Measurements from ENCODE around the gene CD200R1L.
"Not testable (repeated sequence)": the region's sequence is repeated elsewhere in the genome, so short reads cannot be mapped to it uniquely, and the experiment has no call there.

CD200R1L gene, protein sequence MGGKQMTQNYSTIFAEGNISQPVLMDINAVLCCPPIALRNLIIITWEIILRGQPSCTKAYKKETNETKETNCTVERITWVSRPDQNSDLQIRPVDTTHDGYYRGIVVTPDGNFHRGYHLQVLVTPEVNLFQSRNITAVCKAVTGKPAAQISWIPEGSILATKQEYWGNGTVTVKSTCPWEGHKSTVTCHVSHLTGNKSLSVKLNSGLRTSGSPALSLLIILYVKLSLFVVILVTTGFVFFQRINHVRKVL

DNA sequence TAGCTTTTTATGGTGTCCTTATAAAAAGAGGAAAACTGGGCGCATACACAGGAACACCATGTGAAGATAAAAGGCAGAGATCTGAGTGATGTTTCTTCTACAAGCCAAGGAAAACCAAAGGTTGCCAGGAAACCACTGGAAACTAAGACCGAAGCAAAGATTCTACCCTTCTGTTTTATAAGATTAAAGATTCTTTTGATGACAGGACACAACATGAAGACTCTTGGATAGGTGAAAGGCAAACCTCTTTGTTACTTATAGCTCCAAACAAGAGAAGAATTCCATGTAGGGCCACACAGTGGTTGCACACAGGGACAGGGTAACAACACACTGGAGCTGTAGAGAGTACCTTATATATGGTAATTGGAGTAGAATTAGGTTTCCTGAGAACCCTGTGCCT is at the start of gene CD200R1L:
CD200R1L (minus strand) TSS at position 101 of the 400 bp plus-strand sequence. CDS start 17,497 bp downstream, outside the sequence.
- no peak for DNase-seq

DNA sequence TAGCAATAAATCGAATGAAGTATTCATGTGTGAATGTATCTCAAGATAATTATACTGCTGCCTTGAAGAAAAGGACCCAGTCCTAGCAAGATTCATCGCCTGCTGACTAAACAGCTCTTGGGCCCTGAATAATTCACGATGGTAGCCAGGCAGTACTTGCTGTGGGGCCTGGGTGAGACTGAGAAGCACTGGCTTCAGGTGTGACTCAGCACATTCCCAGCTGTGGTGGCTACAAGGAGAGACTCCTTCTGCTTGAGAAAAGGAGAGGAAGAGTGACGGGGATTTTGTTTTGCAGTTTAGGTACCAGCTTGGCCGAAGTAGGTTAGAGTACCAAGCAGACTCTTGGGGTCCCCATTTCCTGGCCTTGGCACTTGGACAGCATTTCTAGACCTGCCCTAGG is 47.6 kb upstream of the CD200R1L start:
- DNase-seq: no peak

DNA sequence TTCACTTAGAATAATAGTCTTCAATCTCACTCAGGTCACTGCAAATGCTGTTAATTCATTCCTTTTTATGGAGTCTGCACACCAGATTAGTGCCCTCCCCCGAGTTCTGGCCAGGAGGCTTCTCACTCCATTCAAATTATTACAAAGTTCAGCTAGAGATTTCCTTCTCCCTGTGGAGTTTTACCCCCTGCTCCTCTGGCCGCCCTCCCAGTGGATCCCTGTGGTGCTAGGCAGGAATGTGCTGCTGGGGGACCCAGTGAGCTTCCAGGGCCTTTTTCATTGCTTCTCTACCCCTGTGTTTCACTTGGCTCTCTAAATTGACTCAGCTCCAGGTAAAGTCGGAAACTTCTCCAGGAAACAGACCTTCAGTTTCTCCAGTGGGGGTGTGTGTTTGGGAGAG is 42.7 kb upstream of the CD200R1L start:
- no peak for DNase-seq

DNA sequence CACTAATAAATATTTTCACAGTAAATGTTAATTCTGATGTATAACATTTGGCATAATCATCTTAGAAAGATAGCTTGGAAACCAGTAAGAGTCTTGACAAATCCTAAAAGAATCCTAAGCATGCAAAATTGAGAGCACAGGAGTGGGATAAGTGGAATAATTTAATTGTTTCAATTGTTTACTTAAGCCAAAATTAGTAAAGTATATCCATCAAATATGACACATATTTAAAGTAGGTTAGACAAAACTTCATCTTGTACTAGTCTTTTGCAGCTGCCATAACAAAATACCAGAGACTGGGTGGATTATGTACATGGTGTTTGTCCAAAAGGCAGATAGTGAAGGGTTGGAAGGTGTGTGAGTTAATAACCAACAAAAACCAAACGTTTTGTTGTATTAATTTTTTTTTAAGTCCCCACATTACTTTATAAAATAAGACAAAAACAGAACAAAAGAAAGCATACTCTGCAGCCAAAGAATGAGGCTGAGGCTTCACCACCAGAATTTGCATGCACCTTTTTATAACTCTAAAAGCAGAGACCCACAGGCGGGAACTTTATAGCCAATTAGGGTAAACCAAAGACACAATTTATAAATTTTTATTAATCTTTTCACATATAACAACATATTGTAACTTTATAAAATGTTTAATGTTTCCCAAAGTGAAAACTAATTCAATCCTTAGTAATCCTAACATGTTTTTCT is 41.9 kb upstream of the CD200R1L start:
- DNase-seq: peak in 1 of 2 experiments; percentile 20

DNA sequence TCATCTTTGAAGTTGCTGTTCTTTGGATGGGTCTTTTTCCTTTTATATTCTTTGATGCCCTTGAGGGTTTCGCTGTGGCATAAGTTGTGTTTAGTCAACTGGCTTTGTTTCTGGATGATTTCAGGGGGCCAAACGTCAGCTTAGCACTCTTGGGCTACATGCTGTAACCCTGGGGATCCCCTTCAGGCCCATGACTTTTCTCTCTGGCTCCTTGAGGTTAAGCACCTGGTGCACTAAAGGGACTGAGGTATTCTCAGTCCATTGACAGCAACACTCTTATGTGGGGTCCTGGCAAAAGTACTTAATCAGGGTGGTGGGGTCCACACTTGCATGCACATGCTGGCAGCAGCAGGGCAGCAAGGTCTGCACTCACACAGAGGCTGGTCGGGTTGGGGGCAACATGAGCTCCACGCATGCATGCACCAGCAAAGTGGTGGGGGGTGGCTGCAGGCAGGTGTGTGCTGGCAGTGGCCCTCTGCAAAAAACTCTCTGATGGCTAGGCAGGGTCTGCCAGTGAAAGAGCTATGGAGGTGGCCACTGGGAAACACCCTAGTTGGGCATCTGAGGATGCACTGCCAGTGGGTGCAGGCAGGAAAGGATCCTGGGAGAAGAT is 38.1 kb upstream of the CD200R1L start:
- DNase-seq: no peak

DNA sequence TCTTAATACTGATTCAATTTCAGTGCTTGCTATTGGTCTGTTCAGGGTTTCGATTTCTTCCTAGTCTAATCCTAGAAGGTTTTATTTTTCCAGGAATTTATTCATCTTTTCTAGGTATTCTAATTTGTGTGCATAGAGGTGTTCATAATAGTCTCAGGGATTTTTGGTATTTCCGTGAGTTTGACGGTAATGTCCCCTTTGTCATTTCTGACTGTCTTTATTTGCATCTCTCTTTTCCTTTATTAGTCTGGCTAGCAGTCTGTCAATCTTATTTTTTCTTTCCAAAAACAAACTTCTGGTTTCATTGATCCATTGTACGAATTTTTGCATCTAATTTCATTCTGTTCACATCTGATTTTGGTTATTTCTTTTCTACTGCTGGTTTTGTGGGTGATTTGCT is 35.2 kb upstream of the CD200R1L start:
- no peak for DNase-seq

DNA sequence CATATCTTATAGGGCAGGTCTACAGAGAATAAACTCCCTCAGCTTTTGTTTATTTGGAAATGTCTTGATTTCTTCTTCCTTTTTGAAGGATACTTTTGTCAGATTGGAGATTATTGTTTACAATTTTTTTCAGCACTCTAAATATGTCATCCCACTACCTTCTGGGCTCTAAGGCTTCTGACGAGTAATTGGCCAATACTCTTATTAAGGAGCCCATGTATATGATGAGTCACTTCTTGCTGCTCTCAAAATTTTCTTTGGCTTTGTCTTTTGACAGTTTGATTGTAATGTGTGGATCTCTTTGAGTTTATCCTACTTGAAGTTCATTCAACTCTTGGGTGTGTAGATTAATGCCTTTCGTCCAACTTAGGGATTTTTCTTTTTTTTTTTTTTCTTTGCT is 28.9 kb upstream of the CD200R1L start:
- DNase-seq: no peak

DNA sequence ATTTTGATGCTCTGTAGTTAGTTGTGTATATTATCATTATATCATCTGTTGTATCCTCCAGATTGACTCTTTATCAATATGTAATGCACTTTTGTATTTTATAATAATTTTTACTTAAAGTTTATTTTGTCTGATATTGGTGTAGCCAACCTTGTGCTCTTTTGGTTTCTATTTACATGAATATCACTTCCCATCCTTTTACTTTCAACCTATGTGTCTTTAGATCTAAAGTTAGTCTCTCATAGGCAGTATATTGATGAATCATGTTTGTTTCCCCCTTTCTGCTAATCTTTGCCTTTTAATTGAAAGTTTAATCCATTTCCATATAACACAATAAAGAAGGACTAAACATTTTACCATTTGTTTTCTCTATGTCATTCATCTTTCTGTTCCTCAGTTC is 28.1 kb upstream of the CD200R1L start:
- DNase-seq: no peak

DNA sequence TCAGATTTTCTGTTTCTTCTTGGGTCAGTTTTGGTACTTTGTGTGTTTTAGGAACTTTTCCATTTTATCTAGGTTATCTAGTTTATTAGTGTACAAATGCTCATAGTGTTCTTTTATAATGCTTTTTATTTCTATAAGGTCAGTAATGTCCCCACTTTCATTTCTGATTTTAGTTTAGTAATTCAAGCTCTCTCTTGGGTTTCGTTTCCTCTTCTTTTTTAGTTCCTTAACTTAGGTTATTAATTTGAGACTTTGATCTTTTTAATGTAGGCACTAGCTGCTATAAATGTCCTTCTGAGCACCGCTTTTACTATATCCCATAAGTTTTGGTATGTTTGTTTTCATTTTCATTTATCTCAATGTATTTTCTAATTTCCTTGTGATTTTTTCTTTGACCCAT is 27.0 kb upstream of the CD200R1L start:
- no peak for DNase-seq

DNA sequence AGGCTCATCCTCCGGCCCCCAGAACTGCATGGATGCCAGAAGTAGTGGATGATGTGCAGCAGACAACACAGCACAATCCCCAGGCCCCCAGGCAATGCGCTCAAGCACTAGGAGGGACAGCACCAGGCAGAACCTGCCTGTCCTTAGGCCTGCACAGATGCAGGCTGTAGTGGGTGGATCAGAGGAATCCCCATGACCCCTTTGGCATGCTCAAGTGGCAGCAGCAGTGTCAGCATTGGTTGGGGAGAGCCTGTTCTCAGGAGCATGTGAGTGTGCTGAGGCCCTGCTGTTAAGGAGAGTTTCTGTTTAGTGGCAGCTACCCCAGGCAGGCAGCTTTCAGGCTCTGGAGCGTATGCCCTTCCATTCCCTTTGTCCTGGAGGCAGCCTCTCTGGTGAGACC is 25.1 kb upstream of the CD200R1L start:
- DNase-seq: no peak

DNA sequence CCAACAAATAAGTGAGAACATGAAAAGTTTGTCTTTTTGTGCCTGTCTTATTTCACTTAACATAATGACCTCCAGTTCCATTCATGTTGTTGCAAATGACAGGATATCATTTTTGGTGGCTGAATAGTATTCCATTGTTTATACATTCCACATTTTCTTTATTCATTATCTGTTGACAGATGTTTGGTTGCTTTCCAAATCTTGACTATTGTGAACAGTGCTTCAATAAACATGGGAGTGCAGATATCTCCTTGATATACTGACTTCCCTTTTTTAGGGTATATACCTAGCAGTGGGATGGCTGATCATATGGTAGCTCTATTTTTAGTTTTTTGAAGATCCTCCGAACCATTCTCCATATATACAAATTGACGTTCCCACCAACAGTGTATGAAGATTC is 19.1 kb upstream of the CD200R1L start:
- DNase-seq: no peak

DNA sequence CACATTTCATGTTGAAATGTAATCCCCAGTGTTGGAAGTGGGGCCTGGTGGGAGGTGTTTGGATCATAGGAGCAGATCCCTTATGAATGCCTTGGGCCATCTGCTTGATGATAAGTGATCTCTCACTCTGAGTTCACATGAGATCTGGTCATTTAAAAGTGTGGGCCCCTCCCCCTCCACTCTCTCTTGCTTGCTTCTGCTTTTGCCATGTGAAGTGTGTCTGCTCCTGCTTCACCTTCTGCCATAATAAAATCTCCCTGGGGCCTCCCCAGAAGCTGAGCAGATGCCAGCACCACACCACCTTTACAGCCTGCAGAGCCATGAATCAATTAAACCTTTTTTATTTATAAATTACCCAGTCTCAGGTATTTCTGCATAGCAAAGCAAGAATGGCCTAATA is 14.2 kb upstream of the CD200R1L start:
- no peak for DNase-seq

DNA sequence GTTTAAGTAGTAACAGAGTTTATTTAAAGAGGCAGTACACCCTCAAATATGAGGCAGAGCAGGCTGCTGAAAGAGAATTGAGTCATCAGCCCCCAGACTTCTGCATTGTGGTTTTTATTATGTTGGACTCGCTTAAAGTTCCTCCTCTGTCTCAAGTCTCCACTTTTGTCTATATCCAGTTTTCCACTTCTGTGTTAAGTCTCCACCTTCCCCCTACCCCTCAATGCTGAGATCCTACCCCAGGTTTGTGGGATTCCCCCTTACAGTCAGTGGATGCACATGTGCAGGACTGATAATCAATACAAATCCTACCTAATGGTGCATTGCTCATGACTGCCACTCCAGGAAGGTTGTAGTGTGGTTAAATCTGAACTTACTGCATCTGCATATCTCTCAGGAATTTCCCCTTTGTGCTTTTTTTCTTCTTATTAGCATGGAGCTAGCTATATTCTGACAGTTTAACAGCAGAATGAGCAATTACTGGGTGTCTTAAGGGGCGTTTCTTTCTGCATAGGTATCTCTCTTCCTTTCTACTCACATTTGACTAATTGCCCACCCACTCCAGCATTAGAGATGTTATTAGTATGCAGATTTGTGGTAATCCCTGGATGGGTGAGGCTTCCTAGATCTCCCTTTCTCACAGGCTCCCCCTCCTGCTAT is 11.9 kb upstream of the CD200R1L start:
- DNase-seq: no peak

DNA sequence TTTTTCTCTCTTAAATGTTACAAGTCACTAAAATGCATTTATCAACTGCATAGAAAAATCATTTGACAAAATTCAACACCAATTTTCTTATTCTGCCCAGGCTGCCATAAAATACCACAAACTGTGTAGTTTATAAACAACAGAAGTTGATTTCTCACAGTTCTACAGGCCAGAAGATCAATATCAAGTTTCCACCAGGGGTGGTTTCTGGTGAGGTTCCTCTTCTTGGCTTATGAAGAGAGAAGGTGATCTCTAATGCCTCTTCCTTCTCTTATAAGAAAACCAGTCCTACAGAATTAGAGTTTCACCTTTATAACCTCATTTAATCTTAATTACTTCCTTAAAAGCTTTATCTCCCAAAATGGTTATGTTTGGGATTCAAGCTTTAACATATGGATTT is 10.9 kb upstream of the CD200R1L start:
- no peak for DNase-seq

DNA sequence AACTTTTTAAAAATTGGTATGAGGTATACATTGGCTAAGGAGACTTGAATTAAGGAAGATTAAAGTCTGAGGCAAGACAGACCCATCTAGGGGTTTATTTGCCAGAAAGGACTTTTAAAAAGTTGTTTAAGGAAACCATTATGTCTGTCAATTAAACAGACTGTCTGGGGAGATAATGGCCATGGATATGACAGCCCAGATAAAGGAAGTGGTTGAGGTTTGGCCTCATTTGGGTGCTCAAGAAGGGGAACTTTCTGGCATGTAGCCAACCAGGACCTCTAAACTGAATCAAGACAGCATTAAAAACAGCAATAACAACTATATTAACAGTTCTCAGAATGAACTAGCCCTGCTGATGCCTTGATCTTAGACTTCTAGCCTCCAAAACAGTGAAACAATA is 9.9 kb upstream of the CD200R1L start:
- DNase-seq: no peak

DNA sequence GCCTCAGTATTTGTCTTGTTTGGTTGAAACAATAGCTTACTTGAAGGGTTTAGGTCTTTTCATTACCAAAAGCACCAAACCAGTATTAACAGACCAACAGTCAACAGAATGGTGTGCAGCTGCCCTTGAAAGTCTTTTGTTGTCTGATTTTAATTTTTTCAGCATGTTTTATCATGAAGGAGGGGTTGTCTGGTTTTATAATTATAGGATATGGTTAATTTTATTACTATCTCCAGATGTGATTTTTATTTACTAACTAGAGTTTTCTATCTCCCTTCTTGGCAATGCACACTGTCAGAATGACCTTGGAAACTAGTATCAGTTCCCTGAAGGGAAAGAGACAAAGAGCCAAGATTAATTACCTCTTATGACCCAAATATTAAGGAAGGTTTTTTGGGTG is 9.2 kb upstream of the CD200R1L start:
- no peak for DNase-seq

DNA sequence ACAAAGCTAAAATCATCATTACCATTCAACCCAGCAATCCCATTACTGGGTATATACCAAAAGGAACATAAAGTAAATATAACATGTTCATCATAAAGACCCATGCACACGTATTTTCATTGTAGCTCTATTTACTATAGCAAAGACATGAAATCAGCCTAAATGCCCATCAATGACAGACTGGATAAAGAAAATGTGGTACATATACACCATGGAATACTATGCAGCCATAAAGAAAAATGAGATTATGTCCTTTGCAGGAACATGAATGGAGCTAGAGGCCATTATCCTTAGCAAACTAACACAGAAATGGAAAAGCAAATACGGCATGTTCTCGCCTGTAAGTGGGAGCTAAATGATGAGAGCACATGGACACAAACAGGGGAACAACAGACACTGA is 8.4 kb upstream of the CD200R1L start:
- DNase-seq: not testable (repeated sequence)

DNA sequence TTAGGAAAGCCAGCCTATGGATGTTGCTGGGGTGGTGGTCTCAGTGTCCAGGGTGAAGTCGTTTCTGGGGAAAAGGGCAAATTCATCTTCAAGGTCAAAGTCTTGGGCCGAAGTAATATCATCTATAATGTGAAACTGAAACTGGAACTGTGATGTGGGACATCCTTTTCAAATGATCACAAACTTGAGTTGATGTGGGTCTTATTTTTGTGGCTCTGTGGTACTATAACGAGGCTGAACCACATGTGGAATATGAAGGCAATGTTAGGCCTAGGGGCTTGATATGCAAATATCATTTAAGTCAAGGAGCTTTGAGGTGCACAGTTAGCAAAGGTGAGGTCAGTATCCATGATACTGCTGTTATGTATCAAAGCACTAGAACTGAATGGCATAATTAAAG is 1.5 kb upstream of the CD200R1L start:
- DNase-seq: no peak

DNA sequence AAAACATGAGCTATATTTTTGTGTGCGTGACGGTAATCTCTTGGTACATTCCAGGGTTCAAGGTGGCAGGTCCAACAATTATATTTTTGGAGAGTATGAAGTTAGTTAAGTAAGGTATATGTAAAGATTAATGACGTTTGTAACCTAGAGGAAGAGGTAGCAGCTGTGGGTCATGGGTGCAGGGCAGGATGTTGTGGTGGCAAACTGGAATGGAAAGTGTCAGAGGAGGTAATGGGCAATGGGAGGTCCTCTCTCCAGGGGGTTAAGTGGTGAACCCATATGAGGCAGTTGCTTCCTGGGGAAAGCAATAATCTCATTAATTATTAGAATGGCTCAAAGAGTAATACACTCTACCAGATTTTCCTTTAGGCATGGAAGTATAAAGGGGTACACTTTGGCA is 1.0 kb upstream of the CD200R1L start:
- no peak for DNase-seq

DNA sequence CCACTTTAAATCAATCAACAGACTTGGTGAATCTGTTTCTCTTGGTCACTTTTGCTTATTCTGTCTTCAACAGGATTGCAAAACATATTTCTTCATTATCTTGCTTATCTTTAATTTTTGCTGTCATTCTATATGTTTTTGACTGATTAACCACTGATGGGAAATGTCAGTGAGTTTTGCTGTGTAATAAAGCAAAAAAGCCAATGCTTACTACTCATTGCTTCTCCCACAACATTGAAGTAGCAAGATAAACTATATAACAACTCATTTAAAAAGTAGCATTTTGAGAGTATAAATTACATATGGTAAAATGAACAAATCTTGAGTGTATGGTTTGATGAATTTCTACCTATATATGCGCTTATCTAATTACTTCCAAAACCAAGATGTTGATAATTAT is 892 bp downstream of the CD200R1L start:
- DNase-seq: no peak

DNA sequence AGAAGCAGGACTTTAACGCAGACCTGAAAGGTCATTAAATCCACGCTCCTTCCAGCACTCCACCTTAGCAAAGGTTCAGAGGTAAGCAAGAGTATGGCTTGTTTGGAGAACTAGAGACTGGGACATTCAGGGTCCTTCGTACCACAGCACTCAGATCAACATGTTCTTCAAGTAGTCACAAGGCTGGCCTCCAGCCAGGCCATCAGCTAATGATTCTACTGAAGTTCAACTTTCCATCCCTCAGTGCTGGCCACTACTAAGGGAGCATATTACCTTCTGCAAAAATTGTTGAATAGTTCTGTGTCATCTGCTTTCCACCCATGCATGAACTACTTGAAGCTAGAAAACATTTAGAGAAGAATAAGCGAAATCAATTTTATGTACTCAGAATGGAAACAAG is 17.6 kb downstream of the CD200R1L start:
- DNase-seq: no peak

DNA sequence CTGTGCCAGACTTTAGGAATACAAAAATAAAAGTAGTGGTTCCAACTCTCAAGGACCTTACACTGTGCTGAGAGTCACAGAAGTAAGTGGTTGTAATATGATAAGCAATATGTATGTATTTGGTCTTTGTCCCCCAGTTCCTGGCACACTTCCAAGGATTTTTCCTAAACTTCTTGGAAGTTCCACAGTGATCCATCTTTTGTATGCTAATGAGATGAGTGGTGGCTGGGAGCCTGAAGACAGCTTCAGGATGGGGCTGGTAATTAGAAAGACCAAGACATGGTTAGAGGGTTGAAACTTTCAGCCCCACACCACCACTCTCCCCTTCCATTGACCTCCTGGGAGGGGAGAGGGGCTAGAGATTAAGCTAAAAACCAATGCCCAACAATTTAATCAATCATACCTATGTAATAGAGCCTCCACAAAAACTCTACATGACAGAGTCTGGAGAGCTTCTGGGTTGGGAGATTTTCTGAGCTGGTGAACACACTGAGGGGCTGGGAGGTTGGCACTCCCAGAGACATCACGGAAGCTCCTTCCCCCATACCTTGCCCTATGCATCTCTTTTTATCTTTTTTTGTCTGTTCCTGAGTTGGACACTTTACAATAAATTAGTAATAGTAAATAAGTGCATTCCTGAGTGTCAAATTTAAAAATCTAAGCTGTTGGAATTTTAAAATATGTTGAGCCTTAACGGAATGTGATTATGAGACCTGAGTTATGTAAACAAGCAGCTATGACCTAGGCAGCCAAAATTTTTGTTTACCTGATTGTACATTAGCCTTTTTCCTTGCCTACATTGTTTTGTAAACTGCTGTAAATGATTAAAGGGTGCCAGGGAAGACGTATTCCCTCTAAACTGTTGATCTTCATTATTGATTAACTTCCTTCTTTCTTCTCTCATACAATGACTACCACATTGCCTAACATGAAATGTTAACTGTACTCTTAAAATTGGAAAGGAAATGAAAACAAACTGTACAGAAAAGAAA is 24.3 kb downstream of the CD200R1L start:
- no peak for DNase-seq

DNA sequence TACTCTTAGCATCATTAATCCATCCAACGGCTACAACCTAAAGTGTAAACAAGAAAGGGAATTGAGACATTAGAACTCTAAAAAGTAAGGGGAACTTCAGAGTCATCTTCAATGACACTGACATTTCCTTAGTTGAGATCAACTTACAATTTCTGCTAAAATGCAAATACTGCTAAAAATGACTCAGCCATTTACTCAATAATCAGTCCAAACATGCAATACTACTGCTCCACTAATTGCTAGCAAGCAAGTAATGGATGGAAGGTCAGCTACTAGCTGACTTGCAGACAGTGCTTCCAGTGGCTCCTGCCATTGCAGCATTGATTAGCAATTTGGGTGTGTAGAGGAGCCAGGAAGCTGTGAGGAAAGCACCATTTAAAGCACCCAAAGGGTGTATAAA is 28.4 kb downstream of the CD200R1L start:
- DNase-seq: no peak

Data from SW 1271 (cell line).